ENCODE measurements around the gene GPC6. TPM values are rescaled to one million over a fixed set of nuclear protein-coding genes. Genes with fewer than 3 reads are reported as not detected.

Gene GPC6
- polyA plus RNA-seq, 1 of the 3 experiments (the other 2 are of a cell fraction), result 6.7 TPM

- TF ChIP-seq USF2 (IDR thresholded peaks at IDR 0.05; ENCODE audit: borderline replicate concordance, low read depth, low read length) (no peak), RCOR1 (IDR thresholded peaks at IDR 0.05; ENCODE audit: low read length) (no peak), NRF1 (IDR thresholded peaks at IDR 0.05; ENCODE audit: low read depth, low read length) (no peak)
Measured at GRCh38 chr13:93953841-93954240, 727.2 kb downstream of the GPC6 start (continued).

DNA sequence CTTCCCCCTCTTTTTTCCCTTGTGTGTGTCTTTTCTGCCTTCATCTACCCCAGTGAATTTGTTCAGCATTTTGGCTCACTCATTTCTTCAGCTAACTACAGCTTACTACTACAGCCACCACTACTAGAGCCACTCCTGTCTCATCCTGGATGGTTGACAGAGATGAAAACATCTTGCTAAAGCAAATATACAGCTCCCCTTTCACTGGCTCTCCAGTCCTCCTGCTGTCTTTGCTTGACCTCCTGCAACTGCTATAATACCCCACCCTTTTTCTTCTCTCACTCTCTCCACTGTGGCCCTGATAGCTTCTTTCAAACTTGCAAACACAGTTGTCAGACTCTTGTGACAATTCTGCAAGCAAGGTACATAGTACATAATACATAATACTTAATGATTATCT is 729.3 kb downstream of the GPC6 start:
- Histone ChIP-seq H3K4me1 (ENCODE audit: control insufficient read depth in 1 of 2, insufficient read depth in 2 of 2, low read depth in 1 of 2, low read length in 1 of 2) (peaks cover 6 to 20% of the 10 kb centered on the region in 2 experiments; a peak in 3 of 4 replicates), H3K79me2 (ENCODE audit: insufficient read depth) (no peaks in the 10 kb centered on the region), H3K27me3 (ENCODE audit: insufficient read depth) (no peaks in the 10 kb centered on the region), H3K9me3 (no peaks in the 10 kb centered on the region), H3K4me2 (no peak overlapping the region), H3K27ac (ENCODE audit: low read depth in 2 of 2, low read length in 1 of 2) (no peak overlapping the region), H3K4me3 (ENCODE audit: low read depth in 2 of 2, low read length in 1 of 2) (no peak overlapping the region), H3K9me2 (no peaks in the 10 kb centered on the region), H4K20me1 (ENCODE audit: insufficient read depth) (no peaks in the 10 kb centered on the region), H3K36me3 (replicated peaks in 1 of 2; ENCODE audit: control insufficient read depth in 1 of 2, insufficient read depth in 2 of 2, low read length in 1 of 2) (no peaks in the 10 kb centered on the region), H2AFZ (ENCODE audit: low read depth) (no peak overlapping the region), H3F3A (replicated peaks; ENCODE audit: insufficient read depth) (no peaks in the 10 kb centered on the region), H3K9ac (no peak overlapping the region)
- no peak for DNase-seq
- TF ChIP-seq RXRA (IDR thresholded peaks at IDR 0.05; ENCODE audit: borderline replicate concordance, low read depth), result no peak
- POLR2A ChIA-PET, result no interaction called here
- CTCF ChIA-PET, result no interaction called here

DNA sequence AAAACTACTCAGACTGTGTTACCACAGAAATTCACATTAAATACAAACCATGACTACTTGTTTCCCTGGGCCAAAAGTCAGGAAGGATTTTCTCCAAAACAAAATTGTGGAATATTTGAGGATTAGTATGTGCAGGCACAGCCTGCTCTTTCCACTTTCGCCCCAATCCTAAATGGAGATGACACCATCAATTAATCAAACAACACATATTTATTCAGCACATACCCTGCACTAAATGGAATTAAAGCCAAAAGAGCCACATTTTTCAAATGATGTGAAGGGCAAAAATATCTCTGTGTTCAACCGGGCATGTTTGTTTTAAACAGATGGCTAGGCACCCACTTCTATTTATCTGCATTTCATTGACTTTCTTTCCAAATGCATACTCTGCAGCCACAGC is 729.8 kb downstream of the GPC6 start:
- Histone ChIP-seq H3K27me3 (ENCODE audit: insufficient read depth) (no peaks in the 10 kb centered on the region), H3K9me3 (no peaks in the 10 kb centered on the region), H3K4me1 (ENCODE audit: control insufficient read depth in 1 of 2, insufficient read depth in 2 of 2, low read depth in 1 of 2, low read length in 1 of 2) (peaks cover 2 to 15% of the 10 kb centered on the region in 2 experiments; a peak in 3 of 4 replicates), H3K9me2 (no peaks in the 10 kb centered on the region), H4K20me1 (ENCODE audit: insufficient read depth) (no peaks in the 10 kb centered on the region), H3F3A (replicated peaks; ENCODE audit: insufficient read depth) (no peaks in the 10 kb centered on the region), H3K4me3 (ENCODE audit: low read depth in 2 of 2, low read length in 1 of 2) (no peak overlapping the region), H3K79me2 (ENCODE audit: insufficient read depth) (no peaks in the 10 kb centered on the region), H3K36me3 (replicated peaks in 1 of 2; ENCODE audit: control insufficient read depth in 1 of 2, insufficient read depth in 2 of 2, low read length in 1 of 2) (no peaks in the 10 kb centered on the region), H3K4me2 (no peak overlapping the region), H3K27ac (ENCODE audit: low read depth in 2 of 2, low read length in 1 of 2) (no peak overlapping the region; a peak in 1 of 4 replicates), H3K9ac (no peak overlapping the region), H2AFZ (ENCODE audit: low read depth) (no peak overlapping the region)
- TF ChIP-seq MEF2A (IDR thresholded peaks at IDR 0.05; ENCODE audit: borderline replicate concordance, low read depth) (no peak), FOSL2 (IDR thresholded peaks at IDR 0.05; ENCODE audit: borderline replicate concordance, low read depth) (no peak), FOXM1 (IDR thresholded peaks at IDR 0.05; ENCODE audit: low read depth) (no peak)
- TF ChIP-seq, protein P1, sequence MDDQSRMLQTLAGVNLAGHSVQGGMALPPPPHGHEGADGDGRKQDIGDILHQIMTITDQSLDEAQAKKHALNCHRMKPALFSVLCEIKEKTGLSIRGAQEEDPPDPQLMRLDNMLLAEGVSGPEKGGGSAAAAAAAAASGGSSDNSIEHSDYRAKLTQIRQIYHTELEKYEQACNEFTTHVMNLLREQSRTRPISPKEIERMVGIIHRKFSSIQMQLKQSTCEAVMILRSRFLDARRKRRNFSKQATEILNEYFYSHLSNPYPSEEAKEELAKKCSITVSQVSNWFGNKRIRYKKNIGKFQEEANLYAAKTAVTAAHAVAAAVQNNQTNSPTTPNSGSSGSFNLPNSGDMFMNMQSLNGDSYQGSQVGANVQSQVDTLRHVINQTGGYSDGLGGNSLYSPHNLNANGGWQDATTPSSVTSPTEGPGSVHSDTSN (IDR thresholded peaks at IDR 0.05), result peak; percentile 20; the same call in 1 of the 2 replicates
- no peak for DNase-seq
- POLR2A ChIA-PET, result no interaction called here
- CTCF ChIA-PET, result no interaction called here
- WGBS (ENCODE audit: low lambda C conversion rate), result 72% methylated on average over 2 of the region's 2 CpGs

- H3K4me1 ChIP-seq (ENCODE audit: control insufficient read depth in 1 of 2, insufficient read depth in 2 of 2, low read depth in 1 of 2, low read length in 1 of 2), result peaks cover 2 to 9% of the 10 kb centered on the region in 2 experiments; a peak in 3 of 4 replicates
- 94% methylated on average over 2 of the region's 2 CpGs for WGBS (ENCODE audit: low lambda C conversion rate)
- ChIA-PET POLR2A (no interaction called here), CTCF (no interaction called here)
- H3K9ac ChIP-seq, result no peak overlapping the region
- TF ChIP-seq ELF1 (IDR thresholded peaks at IDR 0.05) (no peak), MXI1 (IDR thresholded peaks at IDR 0.05; ENCODE audit: low read depth, low read length) (no peak), TCF12 (IDR thresholded peaks at IDR 0.05) (peak; percentile 47; the same call in 1 of the 2 replicates)
- no peaks in the 10 kb centered on the region for H3K79me2 ChIP-seq (ENCODE audit: insufficient read depth)
- no peaks in the 10 kb centered on the region for H3K27me3 ChIP-seq (ENCODE audit: insufficient read depth)
- no peak overlapping the region for H3K4me2 ChIP-seq
- no peaks in the 10 kb centered on the region for H4K20me1 ChIP-seq (ENCODE audit: insufficient read depth)
- no peaks in the 10 kb centered on the region for H3K36me3 ChIP-seq (replicated peaks in 1 of 2; ENCODE audit: control insufficient read depth in 1 of 2, insufficient read depth in 2 of 2, low read length in 1 of 2)
- no peaks in the 10 kb centered on the region for H3F3A ChIP-seq (replicated peaks; ENCODE audit: insufficient read depth)
- H3K27ac ChIP-seq (ENCODE audit: low read depth in 2 of 2, low read length in 1 of 2), result no peak overlapping the region
- H3K4me3 ChIP-seq (ENCODE audit: low read depth in 2 of 2, low read length in 1 of 2), result no peak overlapping the region
- no peaks in the 10 kb centered on the region for H3K9me2 ChIP-seq
- no peak for DNase-seq
- no peak overlapping the region for H2AFZ ChIP-seq (ENCODE audit: low read depth)
- H3K9me3 ChIP-seq, result no peaks in the 10 kb centered on the region
Measured at GRCh38 chr13:93957371-93957770, 730.8 kb downstream of the GPC6 start.
